IPS DF 6.9 (cell line): ENCODE data around the gene MAP3K12.
A peak's percentile ranks its signal among the peaks of the same experiment; 100 is the strongest.

Experiments
- DNase-seq: peaks from one replicate; pipeline ENCODE4 v3.0.0-alpha.2; 2013; ENCODE audit warnings: low read depth, low spot score
- H3K27ac ChIP-seq: one replicate; pipeline ENCODE4 v1.5.1; 2013; ENCODE audit warnings: low read length, control low read depth
- H3K27me3 ChIP-seq: 2 replicates; pipeline ENCODE4 v1.6.1; 2013; ENCODE audit warnings: mild to moderate bottlenecking, low read length; ENCODE audit not compliant: control insufficient read depth, insufficient read depth
- H3K36me3 ChIP-seq: 2 replicates; pipeline ENCODE4 v1.6.1; 2013; ENCODE audit warnings: low read length; ENCODE audit not compliant: control insufficient read depth, insufficient read depth
- H3K4me1 ChIP-seq: 2 replicates; pipeline ENCODE4 v1.6.1; 2013; ENCODE audit warnings: low read length; ENCODE audit not compliant: control insufficient read depth, insufficient read depth
- H3K4me3 ChIP-seq: 2 replicates; pipeline ENCODE4 v1.5.1; 2013; ENCODE audit warnings: mild to moderate bottlenecking, low read length
- H3K9me3 ChIP-seq: 2 replicates; pipeline ENCODE4 v1.6.1; 2013; ENCODE audit warnings: low read length, inconsistent platforms; ENCODE audit not compliant: control insufficient read depth, insufficient read depth
- WGBS: extraction: QIAGEN DNeasy Blood & Tissue Kit; methylation state at CpG from one replicate; pipeline ENCODE4 v1.1.7; 2013; ENCODE audit warnings: mixed read lengths, missing lambda C conversion rate; ENCODE audit not compliant: insufficient read length, insufficient coverage; 5-methylcytosine and 5-hydroxymethylcytosine counted together

MAP3K12 gene

GRCh38 chr12:53492188-53492587 is 7.1 kb downstream of the MAP3K12 start:
- H3K4me3 ChIP-seq: peak overlapping the region; percentile 60; the same call in 1 of the 2 replicates
- H3K27ac ChIP-seq: no peak overlapping the region

DNA sequence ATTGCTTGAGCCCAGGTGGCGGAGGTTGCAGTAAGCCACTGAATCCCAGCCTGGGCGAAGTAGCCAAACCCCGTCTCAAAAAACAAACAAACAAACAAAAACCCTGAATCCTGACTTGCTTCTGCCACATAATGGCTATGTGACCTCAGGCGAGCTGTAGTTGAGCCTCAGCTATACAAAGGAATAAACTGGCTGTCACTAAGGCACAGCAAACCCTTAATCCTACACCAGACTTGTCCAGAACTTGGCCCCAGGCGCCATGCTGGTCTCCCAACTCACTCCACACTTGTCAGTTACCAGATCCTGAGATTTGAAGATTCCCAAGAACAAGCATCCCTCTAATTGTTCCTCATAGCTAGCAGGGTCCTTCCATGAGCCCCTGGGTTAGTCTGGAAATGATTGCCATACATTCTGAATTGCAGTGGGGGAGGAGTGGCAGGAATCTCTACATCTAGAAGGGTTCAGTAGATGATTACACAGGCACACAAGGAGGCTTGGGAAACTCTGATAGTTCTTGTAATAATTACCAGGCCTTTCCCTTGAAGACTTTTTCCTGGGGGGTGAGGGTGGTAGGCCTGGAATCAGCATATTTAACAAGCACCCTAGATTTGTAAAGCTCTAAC is 9.9 kb downstream of the MAP3K12 start:
- WGBS: no CpG with 5 or more reads among the region's 5 CpGs
- Histone ChIP-seq H3K4me3 (no peak overlapping the region), H3K27me3 (no peaks in the 10 kb centered on the region), H3K9me3 (no peaks in the 10 kb centered on the region), H3K27ac (no peak overlapping the region), H3K4me1 (0 out of 2 replicates have a peak, but pooled peaks cover 2% of the 10 kb centered on the region), H3K36me3 (no peaks in the 10 kb centered on the region; the same call in 1 of the 2 replicates)
- DNase-seq: no peak

More at GRCh38 chr12:53492188-53492587, 7.1 kb downstream of the MAP3K12 start:
- Histone ChIP-seq H3K27me3 (no peaks in the 10 kb centered on the region), H3K4me1 (0 out of 2 replicates have a peak, but pooled peaks cover 6% of the 10 kb centered on the region), H3K36me3 (no peaks in the 10 kb centered on the region), H3K9me3 (no peaks in the 10 kb centered on the region)
- no peak for DNase-seq
- WGBS: no CpG with 5 or more reads among the region's 20 CpGs

DNA sequence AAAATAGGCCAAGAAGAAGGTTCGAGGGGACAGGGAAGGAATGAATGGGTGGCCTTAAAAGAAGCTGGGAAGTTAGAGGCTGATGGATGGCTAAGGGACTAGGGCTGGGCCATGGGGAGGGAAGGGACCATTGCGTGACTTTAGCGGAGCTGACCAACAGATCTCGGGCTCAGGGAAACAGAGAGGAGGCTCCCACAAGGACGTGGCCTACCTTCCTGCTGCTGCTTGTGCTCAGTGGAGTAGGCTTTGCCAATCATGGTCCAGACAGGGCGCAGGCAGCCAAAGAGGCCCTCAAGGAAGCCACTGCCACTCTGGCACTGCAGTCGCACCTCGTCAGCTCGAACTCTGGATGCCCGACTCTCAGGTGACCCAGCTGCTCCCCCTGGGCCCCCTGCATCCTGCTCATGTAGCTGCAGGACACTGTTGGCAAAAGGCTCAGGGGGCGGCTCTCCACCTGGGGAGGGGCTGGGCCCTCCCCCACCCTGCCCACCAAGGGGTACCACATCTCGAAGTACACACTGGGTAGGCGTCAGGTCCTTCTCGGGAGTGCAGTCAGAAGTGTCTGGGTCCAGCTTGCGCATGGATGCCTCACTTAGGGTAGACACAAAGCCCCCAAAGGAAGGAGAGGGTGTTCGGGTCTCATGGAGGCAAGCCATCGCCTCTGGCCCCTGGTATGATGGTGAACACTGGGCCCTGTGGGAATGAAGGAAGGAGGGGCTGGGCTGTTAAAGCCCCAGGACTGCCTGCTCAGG is 12.3 kb downstream of the MAP3K12 start:
- peaks cover 15% of the 10 kb centered on the region; the same call in 1 of the 2 replicates for H3K36me3 ChIP-seq

GRCh38 chr12:53485955-53486735 is 13.1 kb downstream of the MAP3K12 start:
- H3K9me3 ChIP-seq: no peaks in the 10 kb centered on the region

More for the DNA sequence above, 12.3 kb downstream of the MAP3K12 start:
- Histone ChIP-seq H3K4me3 (no peak overlapping the region), H3K27ac (no peak overlapping the region), H3K9me3 (no peaks in the 10 kb centered on the region), H3K27me3 (no peaks in the 10 kb centered on the region), H3K4me1 (no peaks in the 10 kb centered on the region)
- no peak for DNase-seq
- no CpG with 5 or more reads among the region's 17 CpGs for WGBS

DNA sequence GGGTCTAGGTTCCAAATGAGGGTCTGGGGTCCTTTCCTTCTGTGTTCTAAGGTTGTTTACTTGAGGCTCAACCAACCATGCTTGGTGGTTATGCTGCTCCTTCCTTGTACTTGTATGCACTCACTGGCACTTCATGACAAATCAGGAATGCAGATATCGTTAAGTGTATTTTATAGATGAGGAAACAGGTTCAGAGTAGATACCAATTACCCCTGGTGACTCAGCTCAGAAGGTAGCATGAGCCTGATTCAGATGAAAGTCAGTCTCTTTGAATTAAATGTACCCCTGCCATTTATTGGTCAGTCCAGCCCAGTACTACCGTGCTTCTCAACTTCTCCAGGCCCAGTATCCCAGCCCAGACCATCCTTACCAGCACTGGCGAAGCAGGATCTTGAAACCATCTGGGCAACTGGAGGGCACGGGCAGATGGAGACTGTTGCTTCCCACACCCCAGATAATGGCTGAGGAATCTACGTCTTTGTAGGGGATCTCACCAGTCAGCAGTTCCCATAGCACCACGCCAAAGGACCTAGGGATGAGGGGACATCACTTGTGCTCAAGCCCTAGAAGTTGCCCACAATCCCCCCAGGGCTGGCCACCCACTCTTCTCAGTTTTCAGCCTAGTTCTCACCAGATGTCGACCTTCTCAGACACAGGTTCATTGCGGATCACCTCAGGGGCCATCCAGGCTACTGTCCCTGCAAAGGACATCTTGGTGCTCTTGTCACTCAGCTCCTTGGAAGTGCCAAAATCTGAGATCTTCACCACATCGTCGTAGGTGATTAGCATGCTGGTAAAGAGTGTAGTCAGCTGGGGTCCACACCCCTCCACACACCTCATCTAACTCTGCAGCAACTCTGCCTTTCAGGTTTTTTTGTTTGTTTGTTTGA is 14.3 kb downstream of the MAP3K12 start:
- DNase-seq: no peak
- H3K36me3 ChIP-seq: peaks cover 16% of the 10 kb centered on the region; the same call in 1 of the 2 replicates
- no peak overlapping the region for H3K4me3 ChIP-seq
- no peaks in the 10 kb centered on the region for H3K27me3 ChIP-seq
- H3K4me1 ChIP-seq: no peaks in the 10 kb centered on the region
- no CpG with 5 or more reads among the region's 10 CpGs for WGBS
- H3K9me3 ChIP-seq: no peaks in the 10 kb centered on the region
- H3K27ac ChIP-seq: no peak overlapping the region

More at GRCh38 chr12:53485955-53486735, 13.1 kb downstream of the MAP3K12 start:
- peaks cover 15% of the 10 kb centered on the region; the same call in 1 of the 2 replicates for H3K36me3 ChIP-seq
- no CpG with 5 or more reads among the region's 10 CpGs for WGBS
- H3K27me3 ChIP-seq: no peaks in the 10 kb centered on the region
- no peak overlapping the region for H3K27ac ChIP-seq
- no peak for DNase-seq
- H3K4me3 ChIP-seq: no peak overlapping the region
- no peaks in the 10 kb centered on the region for H3K4me1 ChIP-seq

- 100% methylated on average over 1 of the region's 4 CpGs for WGBS
- Histone ChIP-seq H3K4me1 (no peaks in the 10 kb centered on the region), H3K4me3 (no peak overlapping the region), H3K27me3 (no peaks in the 10 kb centered on the region), H3K36me3 (peaks cover 20% of the 10 kb centered on the region; the same call in 1 of the 2 replicates), H3K9me3 (no peaks in the 10 kb centered on the region), H3K27ac (no peak overlapping the region)
- DNase-seq: no peak
Measured at GRCh38 chr12:53483979-53484377, 15.3 kb downstream of the MAP3K12 start.

GRCh38 chr12:53483225-53483978 is 15.9 kb downstream of the MAP3K12 start:
- no peak overlapping the region for H3K4me3 ChIP-seq
- H3K27ac ChIP-seq: no peak overlapping the region
- no CpG with 5 or more reads among the region's 9 CpGs for WGBS
- H3K27me3 ChIP-seq: no peaks in the 10 kb centered on the region
- no peaks in the 10 kb centered on the region for H3K9me3 ChIP-seq
- peaks cover 23% of the 10 kb centered on the region; the same call in 1 of the 2 replicates for H3K36me3 ChIP-seq
- H3K4me1 ChIP-seq: no peaks in the 10 kb centered on the region
- no peak for DNase-seq

DNA sequence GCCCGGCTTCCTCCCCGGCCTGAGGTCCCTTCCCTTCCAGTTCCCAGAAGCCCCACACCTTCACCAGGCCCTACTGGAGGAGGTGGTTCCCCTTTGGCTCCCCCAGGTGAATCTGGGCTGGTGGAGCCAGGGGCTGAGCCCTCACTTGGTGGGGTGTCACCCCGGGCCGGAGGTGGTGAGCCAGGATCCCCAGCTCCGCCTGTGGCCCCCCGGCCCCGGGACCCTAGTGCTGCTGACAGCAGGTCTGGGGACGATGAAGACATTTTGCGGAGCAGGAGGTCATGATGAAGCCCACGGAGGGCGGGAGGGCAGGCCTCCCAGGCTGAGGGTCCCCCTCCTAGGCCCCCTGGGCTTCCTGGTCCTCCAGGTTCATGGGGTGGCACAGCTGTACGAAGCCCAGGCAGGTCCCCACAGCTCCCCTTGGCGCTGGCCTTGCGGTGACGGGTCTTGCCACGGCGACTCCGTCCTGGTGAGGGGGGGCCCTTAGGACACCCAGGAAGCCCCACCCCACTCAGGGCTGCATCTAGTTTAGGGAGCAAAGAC is 16.6 kb downstream of the MAP3K12 start:
- Histone ChIP-seq H3K9me3 (no peaks in the 10 kb centered on the region), H3K27me3 (no peaks in the 10 kb centered on the region), H3K4me1 (no peaks in the 10 kb centered on the region), H3K4me3 (no peak overlapping the region), H3K36me3 (peaks cover 26% of the 10 kb centered on the region; the same call in 1 of the 2 replicates), H3K27ac (no peak overlapping the region)
- WGBS: no CpG with 5 or more reads among the region's 18 CpGs
- DNase-seq: no peak

GRCh38 chr12:53481939-53482586 is 17.2 kb downstream of the MAP3K12 start:
- H3K27ac ChIP-seq: no peak overlapping the region
- peaks cover 26% of the 10 kb centered on the region; the same call in 1 of the 2 replicates for H3K36me3 ChIP-seq
- no peaks in the 10 kb centered on the region for H3K4me1 ChIP-seq
- no CpG with 5 or more reads among the region's 9 CpGs for WGBS
- H3K27me3 ChIP-seq: no peaks in the 10 kb centered on the region
- H3K4me3 ChIP-seq: no peak overlapping the region
- H3K9me3 ChIP-seq: no peaks in the 10 kb centered on the region
- no peak for DNase-seq
